Endothelial cell of umbilical vein (primary cell): ENCODE data around the gene PPFIA1.

ENCODE experiments used
- CTCF ChIP-seq, 2 donors: IDR thresholded peaks; 1 replicate in 1 of 2; 2 replicates in 1 of 2; pipeline ENCODE4 v1.5.1; 2011; ENCODE audit warnings: low read length in 2 of 2, mild to moderate bottlenecking in 2 of 2, moderate library complexity in 2 of 2, control low read depth in 1 of 2, inconsistent platforms in 1 of 2, low read depth in 1 of 2; ENCODE audit not compliant: insufficient read depth in 1 of 2; ENCODE audit errors: extremely low read depth in 1 of 2
- EZH2 ChIP-seq: IDR thresholded peaks from 2 replicates; pipeline ENCODE4 v1.6.1; 2012; ENCODE audit warnings: borderline replicate concordance, low read depth, mild to moderate bottlenecking, moderate library complexity, low read length, inconsistent platforms; ENCODE audit not compliant: severe bottlenecking
- POLR2A ChIP-seq: IDR thresholded peaks from 2 replicates; pipeline ENCODE4 v1.6.1; 2012; ENCODE audit warnings: low read depth, mild to moderate bottlenecking, control low read depth, low read length
- POLR2AphosphoS5 ChIP-seq: IDR thresholded peaks from 2 replicates; pipeline ENCODE4 v1.6.1; 2012; ENCODE audit warnings: low read depth, mild to moderate bottlenecking, control low read depth, low read length, moderate library complexity; ENCODE audit not compliant: insufficient read depth

GRCh38 chr11:70335511-70335910, 65.0 kb downstream of the PPFIA1 start:
- no peak for TF ChIP-seq CTCF (IDR thresholded peaks at IDR 0.05; ENCODE audit: extremely low read depth in 1 of 2, insufficient read depth in 1 of 2, low read depth in 1 of 2, low read length in 2 of 2)
- no peak for TF ChIP-seq POLR2A
- no peak for TF ChIP-seq POLR2AphosphoS5
- TF ChIP-seq EZH2 = no peak
